Stimulated activated naive CD4-positive, alpha-beta T cell treated with Interleukin-2 at 50 U/mL for 16 hours (primary cell): Measurements from ENCODE around the gene MSMB.
"Not testable (repeated sequence)": the region's sequence is repeated elsewhere in the genome, so short reads cannot be mapped to it uniquely, and the experiment has no call there.

Experiments used
- DNase-seq: peaks from one replicate; lab custom pipeline; 2025; lab: John Stamatoyannopoulos, UW

MSMB gene

DNA sequence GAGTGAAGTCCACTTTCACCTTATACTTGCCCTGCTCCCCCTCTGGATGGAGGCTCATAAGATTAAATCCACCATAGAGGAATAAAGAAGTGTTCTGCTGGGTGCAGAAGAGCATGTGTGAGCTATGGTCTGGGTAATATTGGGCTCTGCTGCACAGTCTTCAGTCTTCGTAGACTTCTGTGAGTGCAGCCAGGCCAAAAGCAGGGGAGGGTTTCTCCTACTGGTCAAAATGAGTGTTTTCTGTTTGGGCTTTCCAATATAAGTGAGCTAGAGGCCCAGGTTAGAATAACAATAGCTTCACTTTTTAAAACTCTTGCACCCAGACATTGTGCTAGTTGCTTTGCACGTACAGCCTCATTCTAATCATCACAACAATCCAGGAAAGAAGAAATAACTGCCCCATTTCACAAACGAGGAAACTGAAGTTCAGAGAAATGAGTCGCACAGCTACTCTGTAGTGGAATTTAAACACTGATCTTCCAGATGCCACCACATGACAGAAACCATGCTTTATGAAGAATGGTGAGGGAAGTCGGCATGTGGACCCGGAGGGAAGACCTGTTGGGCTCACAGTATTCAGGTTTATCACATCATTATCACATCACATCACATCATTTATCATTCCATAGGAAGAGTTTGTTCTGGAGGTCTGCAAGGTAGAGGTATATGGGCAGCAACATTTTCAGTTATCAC, 23.8 kb upstream of the MSMB start:
- no peak for DNase-seq

GRCh38 chr10:46068905-46069304, 22.8 kb upstream of the MSMB start:
- no peak for DNase-seq

GRCh38 chr10:46068117-46068516, 22.0 kb upstream of the MSMB start:
- no peak for DNase-seq

GRCh38 chr10:46064269-46064817, 18.3 kb upstream of the MSMB start:
- DNase-seq = no peak

- DNase-seq = no peak
Observed at GRCh38 chr10:46062723-46063428, 16.8 kb upstream of the MSMB start.

DNA sequence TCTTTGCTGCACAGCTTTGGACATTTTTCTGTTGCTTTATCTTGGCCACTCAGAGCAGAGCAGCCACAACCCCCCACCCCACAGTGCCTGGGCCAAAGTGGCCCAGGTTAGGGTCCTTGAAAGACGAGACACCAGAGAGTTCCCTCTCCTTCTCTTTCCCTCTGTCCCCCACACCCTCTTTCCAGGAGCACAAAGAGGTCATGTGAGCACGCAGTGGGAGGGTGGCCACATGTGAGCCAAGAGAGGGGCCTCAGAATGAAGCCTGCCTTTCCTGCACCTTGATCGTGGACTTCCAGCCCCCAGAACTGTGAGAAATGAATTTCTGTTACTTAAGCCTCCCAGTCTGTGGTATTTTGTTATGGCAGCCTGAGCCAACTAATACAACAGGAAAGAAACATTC, 14.6 kb upstream of the MSMB start:
- DNase-seq = no peak

GRCh38 chr10:46057927-46058326, 11.9 kb upstream of the MSMB start:
- DNase-seq = not testable (repeated sequence)

GRCh38 chr10:46057038-46057437, 11.0 kb upstream of the MSMB start:
- no peak for DNase-seq

GRCh38 chr10:46055771-46056170, 9.7 kb upstream of the MSMB start:
- DNase-seq = no peak

GRCh38 chr10:46053534-46054434, 7.7 kb upstream of the MSMB start:
- DNase-seq = no peak

- DNase-seq = no peak
Observed at GRCh38 chr10:46052791-46053375, 6.8 kb upstream of the MSMB start.

GRCh38 chr10:46052057-46052790, 6.2 kb upstream of the MSMB start:
- no peak for DNase-seq

GRCh38 chr10:46050941-46051623, 5.0 kb upstream of the MSMB start:
- no peak for DNase-seq

DNA sequence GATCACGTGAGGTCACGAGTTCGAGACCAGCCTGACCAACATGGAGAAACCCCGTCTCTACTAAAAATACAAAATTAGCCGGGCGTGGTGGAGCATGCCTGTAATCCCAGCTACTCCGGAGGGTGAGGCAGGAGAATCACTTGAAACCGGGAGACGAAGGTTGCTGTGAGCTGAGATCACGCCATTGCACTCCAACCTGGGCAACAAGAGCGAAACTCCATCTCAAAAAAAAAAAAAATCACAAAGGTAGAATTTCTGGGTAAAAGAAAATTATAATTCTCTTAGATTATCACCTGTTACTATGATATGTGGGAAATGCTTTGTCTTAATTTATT, 3.4 kb upstream of the MSMB start:
- not testable (repeated sequence) for DNase-seq

DNA sequence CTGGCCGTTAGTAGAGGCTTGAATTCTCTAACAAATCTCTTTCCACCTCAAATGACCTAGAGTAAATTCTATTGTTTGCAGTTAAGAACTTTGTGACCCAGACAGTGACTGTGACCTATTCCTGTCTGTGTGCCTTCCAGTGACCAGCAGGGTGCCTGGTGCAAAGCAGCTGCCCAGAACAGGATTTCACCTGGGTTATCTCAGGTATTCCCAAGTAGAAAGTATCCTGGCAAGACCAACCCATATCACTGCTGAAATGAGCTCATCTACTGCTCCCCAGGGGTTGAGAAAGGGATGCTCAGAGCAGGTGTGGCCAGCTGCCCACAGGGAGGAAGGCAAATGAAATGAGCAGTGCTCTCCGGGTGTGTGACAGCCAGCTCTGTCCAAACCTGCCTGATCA, 2.1 kb upstream of the MSMB start:
- DNase-seq = no peak

- DNase-seq = no peak
Observed at GRCh38 chr10:46042527-46042926, 3.5 kb downstream of the MSMB start.

GRCh38 chr10:46040004-46040403, 6.1 kb downstream of the MSMB start:
- no peak for DNase-seq

DNA sequence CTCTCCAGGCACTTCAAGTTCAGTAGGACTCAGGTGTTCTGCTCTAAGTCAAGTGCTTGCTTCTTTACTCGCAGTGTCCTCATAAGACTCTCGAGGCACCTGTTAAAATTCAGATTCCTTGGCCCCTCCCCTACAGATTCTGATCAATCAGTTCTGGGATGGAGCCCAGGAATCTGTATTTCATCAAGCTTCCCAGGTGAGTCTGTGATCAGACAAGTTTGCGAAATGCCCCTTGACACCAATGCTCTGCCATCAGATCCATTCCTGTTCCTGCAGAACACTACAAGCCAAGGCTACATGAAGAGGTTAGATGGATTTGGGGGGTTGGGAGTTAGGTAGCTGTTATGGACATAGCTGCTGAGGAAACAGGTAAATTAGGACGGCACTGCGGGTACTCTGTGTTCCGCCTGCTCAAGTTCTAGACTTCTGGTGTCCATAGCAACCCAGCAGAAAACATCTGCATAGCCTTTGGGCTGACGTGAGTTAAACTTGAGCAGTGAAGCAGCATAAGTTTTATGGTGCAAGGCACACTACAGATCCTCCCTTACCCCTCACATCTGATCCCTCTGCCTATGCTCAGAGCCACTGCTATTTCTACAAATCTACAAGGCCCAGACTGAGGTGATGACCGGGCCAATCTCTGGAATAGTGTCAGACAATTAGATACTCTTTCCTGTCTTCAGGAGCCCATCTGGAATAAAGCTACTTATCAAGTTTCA, 8.8 kb downstream of the MSMB start:
- no peak for DNase-seq

DNA sequence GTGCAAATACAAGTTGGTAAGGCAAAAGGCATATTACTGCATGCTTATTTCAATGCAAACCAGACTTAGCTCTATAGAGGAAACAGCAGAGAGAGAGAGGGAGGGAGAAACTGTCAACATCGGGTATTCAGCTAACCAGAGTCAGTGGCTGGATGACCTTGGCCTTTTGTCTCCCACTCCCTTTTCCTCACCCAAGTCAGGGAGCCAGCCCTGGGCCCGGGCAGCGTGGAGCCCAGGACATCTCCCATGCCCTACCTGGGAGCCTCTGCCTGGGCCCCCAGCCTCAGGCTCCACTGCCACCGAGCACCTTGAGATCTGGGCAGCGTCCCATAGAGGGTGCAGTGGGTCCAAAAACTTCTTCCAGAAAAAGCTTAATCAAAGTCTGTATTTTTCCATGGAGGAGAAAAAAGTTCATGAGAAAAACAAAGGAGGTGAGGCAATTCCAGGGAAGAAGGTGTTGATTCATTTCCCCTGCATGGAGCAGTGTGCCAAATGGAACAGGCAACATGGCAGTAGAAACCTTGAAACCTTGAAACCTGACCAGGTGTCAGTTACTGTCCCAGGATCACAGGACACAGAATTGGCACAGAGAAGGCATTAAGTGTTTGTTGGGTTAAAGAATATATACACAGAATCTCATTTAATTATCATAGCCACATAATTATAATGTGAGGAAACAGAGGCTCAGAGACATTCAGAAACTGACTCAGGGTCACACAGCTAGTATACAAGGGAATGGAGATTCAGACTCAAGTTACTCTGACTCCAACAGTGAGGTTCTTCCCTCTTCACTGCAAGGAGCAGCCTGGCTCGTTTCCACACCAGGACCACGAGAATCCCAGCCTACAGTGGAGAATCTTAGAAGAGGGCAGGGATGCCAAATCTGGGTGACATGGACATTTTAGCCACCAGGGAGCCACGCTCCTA, 9.9 kb downstream of the MSMB start:
- DNase-seq = no peak
